NCI-H2171 treated with DMSO at 0.1 percent for 48 hours (cell line): ENCODE results near the gene TCF4.
A peak's percentile ranks its signal among the peaks of the same experiment; 100 is the strongest.

ENCODE experiments used
- DNase-seq: peaks from one replicate; lab custom pipeline; 2025; lab: John Stamatoyannopoulos, UW

Gene TCF4

GRCh38 chr18:55440988-55441387 is 147.0 kb downstream of the TCF4 start:
- DNase-seq = no peak

- no peak for DNase-seq
Measured at GRCh38 chr18:55439056-55439455, 148.9 kb downstream of the TCF4 start.

- DNase-seq = no peak
Measured at GRCh38 chr18:55435592-55435991, 152.4 kb downstream of the TCF4 start.

GRCh38 chr18:55433648-55434047 is 154.3 kb downstream of the TCF4 start:
- DNase-seq = peak; percentile 63

GRCh38 chr18:55433140-55433539 is 154.9 kb downstream of the TCF4 start:
- DNase-seq = no peak

- DNase-seq = no peak
Measured at GRCh38 chr18:55432307-55433040, 155.5 kb downstream of the TCF4 start.

GRCh38 chr18:55430026-55430425 is 158.0 kb downstream of the TCF4 start:
- DNase-seq = peak; percentile 62

- no peak for DNase-seq
Measured at GRCh38 chr18:55427951-55428350, 160.0 kb downstream of the TCF4 start.

GRCh38 chr18:55425698-55426097 is 162.3 kb downstream of the TCF4 start:
- peak; percentile 30 for DNase-seq

GRCh38 chr18:55422456-55423180 is 165.4 kb downstream of the TCF4 start:
- DNase-seq = peak; percentile 93

GRCh38 chr18:55421615-55422419 is 166.2 kb downstream of the TCF4 start:
- DNase-seq = peak; percentile 93

- no peak for DNase-seq
Measured at GRCh38 chr18:55421308-55421614, 166.7 kb downstream of the TCF4 start.

- peak; percentile 67 for DNase-seq
Measured at GRCh38 chr18:55420665-55421307, 167.2 kb downstream of the TCF4 start.

- peak; percentile 51 for DNase-seq
Measured at GRCh38 chr18:55419947-55420664, 167.9 kb downstream of the TCF4 start.

- DNase-seq = peak; percentile 57
Measured at GRCh38 chr18:55419132-55419946, 168.7 kb downstream of the TCF4 start.

- no peak for DNase-seq
Measured at GRCh38 chr18:55418439-55418838, 169.6 kb downstream of the TCF4 start.

GRCh38 chr18:55416791-55417190 is 171.2 kb downstream of the TCF4 start:
- DNase-seq = peak; percentile 86

- DNase-seq = peak; percentile 70
Measured at GRCh38 chr18:55415258-55415871, 172.6 kb downstream of the TCF4 start.

- DNase-seq = no peak
Measured at GRCh38 chr18:55414475-55414874, 173.5 kb downstream of the TCF4 start.

GRCh38 chr18:55413474-55413873 is 174.5 kb downstream of the TCF4 start:
- DNase-seq = no peak
